DMS 273 (cell line): ENCODE measurements around the gene SLC6A12.
"Not testable (repeated sequence)": the region's sequence is repeated elsewhere in the genome, so short reads cannot be mapped to it uniquely, and the experiment has no call there.

Source experiments
- DNase-seq: peaks from one replicate; lab custom pipeline; 2025; ENCODE audit not compliant: unreplicated experiment; lab: John Stamatoyannopoulos, UW

Gene SLC6A12

DNA sequence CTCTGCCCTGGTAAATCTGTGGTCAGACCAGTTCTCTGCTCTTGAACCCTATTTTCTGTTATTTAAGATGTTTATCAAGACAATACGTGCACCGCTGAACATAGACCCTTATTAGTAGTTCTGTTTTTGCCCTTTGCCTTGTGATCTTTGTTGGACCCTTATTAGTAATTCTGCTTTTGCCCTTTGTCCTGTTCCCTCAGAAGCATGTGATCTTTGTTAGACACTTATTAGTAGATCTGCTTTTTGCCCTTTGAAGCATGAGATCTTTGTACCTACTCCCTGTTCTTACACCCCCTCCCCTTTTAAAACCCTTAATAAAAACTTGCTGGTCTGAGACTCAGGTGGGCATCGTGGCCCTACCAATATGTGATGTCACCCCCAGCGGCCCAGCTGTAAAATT lies 22.0 kb upstream of the SLC6A12 start:
- DNase-seq = not testable (repeated sequence)

DNA sequence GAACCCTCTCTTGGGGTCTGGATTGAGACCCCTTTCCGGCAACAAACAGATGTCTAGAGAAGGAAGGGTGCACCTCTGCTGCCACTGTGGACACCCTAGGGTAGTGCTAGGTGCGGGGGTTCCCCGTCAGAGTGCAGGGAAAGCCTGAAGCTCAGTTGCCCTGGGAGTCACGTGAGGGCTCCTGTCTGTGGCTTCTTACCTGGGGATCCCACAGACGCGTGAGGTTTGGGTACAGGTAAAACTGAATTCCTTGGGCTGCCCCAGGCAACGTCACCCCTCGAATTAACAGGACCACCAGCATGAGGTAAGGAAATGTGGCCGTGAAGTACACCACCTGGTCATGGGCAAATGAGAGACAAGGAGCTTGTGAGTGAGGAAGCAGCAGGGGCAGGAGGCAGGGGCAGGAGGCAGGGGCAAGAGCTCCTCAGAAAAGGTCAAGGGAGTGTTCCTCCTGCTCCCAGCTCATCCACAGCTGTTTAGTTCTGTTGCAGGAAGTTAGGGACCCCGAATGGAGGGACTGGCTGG lies 21.0 kb upstream of the SLC6A12 start:
- DNase-seq = no peak

DNA sequence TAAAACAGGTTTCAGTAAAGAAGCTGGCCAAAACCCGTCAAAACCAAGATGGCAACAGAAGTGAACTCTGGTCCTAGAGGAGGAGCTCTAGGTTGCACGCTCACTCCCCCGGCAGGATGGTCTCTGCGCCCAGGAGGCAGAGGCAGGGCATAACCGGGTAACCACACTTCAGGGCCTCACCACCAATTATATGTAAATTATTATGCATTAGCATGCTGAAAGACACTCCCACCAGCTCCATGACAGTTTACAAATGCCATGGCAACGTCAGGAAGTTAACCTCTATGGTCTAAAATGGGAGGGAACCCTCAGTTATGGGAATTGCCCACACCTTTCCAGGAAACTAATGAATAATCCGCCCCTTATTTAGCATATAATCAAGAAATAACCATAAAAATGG lies 20.1 kb upstream of the SLC6A12 start:
- DNase-seq = no peak

DNA sequence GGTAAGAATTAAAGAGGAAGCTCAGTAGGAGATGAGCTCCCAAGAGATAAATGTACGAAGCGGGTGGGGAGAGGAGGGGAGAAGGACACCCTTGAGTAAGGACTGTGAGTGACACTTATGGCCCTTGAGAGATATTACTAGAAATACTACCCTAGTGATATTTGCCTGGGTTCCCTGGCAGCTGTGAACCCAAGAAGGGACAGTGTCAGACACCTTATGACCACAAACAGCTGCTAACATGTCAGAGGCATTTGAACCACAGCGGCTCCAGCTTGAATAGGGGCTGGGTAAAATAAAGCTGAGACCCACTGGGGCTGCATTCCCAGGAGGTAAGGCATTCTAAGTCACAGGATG lies 19.6 kb upstream of the SLC6A12 start:
- no peak for DNase-seq

DNA sequence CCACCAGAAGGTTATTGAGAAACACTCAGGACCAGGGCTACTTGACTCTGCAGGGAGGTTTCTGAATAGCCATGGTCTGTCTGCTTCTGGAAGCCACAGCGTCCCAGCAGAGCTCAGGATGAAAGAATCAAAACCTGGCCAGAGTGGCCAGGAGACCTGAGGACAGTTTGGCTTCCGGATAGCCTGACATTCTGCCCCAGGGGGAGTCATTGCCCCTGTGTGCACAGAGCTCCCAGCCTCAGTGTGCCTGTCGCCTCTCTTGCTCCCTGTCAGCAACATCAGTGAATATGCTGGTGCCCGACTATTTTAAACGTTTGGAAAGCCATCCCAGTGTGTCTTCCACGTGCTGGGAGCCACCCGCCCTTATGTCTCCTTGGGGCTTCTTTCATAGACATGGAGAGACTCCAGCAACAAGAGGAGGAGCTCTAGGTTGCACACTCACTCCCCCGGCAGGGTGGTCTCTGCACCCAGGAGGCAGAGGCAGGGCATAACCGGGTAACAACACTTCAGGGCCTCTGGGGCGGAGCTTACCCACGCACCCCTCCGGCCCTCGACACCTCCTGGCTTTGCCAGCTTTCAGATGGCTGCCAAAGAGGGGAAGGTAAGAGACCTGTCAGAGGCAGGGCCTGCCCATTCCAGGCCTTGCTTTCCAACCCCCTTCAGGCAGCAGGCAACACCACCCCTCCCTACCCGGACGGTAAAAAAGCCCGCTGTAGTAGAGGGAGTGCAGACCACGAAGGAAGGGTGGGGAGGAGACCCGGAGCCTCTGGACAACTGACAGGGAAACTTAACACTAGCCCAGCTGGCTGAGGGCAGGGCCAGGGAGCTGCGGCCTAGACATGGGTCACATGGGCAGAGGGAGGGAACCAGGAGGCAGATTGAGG lies 19.0 kb upstream of the SLC6A12 start:
- DNase-seq = peak; percentile 78

DNA sequence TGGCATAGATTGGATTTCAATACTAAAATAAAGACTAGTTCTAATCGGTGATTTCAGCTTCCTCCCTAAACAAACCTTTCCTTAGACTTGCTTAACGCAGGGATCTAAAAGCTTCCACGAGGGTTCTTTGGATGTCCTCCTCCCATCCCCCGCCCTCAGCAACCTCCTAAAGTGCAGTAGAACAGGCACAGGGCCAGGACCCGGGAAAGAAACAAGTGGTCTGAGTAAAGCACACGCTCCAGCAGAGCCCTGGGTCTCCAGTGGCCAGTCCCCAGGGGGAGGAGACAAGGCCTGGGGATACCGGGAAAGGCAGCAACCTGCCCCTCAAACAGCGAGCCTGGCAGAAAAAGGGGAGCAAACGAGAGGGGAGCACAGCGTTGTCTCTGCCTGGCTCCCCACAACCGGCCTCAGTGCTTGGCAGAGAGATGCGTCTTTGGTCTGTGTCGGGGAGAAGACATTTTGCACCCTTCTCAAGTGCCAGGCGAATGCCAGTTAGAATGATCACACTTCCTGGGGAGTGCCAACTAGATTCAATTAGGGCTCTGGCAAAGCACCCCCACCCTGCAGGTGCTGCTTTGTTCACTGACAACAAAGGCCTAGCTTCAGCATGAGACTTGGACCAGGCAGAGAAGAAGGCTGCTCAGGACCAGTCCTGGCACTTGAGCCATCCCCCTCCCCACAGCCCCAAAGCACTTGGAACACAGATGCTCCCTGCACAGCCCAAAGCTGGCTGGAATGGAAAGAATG lies 17.1 kb upstream of the SLC6A12 start:
- DNase-seq = no peak

DNA sequence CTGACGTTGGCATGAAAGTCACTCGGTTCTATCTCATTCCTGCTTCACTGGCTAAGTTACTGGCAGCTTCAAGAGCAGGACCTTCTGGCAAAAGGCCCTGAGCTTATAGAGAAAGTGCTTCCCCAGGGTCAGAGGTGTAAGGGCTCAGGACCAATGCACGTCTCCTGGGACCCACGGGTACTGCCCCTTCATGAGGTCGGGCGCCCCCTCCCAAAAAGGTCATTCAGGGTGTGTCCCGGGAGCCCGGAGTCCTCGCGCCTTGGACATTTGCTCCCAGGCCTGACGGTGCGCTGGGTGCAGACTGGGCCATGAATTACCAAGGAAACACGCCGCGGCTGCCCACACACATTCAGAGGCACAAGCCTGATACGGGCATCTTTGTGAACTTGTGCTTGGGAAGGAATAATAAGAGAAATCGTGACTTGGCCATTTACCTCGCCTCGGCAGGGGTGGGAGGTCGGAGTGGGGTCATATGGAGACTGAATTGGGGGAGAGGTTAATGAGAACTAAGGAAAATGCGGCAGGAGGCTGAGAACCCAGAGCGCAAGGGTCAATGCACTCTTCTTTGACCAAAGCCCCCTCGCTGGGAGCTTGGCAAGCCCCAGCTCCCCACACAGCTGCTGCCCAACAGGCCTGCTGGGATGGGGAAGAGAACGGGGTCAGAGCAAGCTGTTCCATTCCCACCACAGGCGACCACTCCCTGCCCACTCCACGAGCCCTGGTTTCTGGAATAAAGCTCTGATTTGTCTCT lies 15.7 kb upstream of the SLC6A12 start:
- DNase-seq = no peak

DNA sequence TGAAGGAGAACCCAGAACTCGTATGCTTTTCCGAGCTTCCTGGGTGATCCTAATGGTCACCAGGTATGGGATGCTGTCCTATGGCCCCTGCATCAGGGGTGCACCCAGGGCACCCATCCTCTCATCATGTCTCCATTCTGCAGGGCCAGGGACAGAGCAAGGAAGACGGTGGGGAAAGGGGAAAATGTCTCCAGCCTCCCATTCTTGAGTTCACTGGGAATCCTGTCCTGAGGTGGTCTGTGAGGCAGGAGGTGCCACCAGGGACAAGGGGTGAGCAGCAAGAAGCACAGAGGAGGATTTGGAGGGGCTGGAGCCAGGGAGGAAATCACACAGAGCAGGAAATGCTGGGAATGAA lies 14.9 kb upstream of the SLC6A12 start:
- no peak for DNase-seq

DNA sequence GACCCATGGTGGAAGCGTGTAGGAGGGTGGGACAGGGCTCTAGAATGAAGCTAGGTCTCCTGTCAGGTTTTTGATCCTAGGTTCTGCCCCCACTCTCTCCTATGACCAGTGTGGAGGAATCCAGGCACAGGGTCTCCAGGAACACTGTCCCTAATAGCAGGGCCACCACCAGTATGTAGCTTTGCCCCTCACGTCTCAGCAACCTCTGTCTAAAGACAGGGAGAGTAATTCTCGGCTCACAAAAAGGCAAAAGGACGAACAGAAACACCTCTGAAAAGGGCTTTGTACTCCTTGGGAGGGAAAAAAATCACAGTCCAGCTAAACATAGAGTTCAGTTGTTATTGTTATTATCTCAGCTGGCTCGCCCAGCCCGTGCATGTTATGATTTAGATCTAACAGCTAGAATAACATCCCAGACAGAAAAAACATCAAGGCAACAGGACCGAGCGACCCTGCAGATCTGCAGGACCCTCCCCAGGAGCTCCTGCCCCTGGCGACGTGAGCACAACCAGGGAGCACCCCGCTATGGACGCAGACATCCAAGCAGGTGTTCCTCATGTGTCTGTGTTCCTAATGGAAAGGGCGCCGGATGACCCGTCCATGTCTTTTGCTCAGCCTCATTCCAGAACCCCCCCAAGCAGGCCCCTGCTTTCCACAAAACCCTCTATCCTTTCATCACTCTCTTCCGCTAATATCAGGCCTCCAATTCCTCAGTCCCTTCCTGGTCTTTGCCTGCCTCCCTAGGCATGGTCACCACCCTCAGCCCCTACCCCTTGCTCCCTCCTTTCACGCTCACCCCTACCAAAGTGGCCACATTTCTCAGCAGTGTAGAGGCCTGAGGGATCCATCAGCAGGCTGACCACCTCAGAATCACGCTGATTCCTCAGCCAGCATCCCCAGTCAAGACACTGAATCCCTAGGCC lies 14.2 kb upstream of the SLC6A12 start:
- no peak for DNase-seq

DNA sequence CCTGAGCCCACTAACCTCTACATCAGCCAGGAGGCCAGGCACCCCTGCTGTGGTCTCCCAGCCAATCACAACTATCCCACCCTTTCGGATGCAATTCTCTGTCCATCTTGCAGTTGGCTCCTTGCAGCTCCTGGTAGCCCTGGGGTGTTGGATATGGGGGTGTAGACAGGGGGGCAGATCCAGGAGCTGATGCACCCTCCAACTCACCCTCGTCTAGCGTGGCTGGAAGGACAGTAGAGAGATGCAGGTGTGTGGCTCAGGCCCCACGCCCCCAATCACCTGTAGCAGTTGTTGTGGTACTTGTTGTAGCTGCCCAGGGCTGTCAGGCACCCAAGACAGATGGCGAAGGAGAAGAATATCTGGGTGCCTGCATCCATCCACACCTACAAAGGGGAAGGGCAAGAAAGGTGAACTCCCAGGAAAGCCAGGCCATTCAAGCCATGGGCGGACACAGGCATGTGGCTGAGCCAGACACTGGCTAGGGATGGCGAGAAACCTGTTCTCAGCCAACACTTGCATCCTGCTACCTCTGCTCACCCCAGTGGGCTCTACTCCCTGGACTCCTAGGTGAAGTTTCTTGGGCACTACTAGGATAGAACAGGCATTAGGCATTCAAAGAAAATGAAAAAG lies 13.4 kb upstream of the SLC6A12 start:
- DNase-seq = no peak

DNA sequence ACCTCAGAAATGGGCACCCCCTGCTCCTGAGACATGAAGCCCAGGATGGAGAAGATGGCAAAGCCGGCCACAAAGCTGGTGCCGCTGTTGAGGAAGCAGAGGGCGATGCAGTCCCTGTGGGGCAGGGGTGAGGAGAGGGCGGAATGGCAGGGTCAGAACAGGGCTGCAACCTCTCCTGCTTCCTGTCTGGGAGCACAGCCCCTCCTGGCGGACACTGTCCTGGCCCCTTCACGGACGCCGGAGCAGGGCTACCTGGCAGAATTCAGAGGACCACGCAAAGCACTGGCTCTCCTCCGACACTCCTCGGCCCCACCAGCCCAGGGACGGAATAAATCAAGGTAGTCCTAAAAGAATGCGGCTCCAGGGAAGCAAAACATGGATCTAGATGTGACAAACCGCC lies 12.4 kb upstream of the SLC6A12 start:
- no peak for DNase-seq

DNA sequence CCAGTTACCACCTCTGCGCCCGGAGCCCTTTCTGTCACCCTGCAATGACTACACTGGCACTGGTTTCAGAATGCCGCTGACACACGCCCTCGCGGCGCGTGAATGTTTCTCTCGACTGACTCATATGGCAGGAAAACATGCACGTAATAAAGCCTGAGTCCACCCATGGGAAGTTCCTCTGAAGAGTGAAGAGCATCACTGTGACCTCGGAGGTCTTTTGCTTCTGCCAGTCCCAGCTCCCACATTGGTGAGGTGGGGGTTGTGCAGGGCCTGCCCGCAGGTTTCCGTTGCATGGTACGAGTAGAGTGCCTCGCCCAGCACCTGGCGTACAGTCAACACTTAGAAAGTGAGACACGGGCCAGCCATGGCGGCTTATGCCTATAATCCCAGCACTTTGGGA lies 11.1 kb upstream of the SLC6A12 start:
- DNase-seq = no peak

DNA sequence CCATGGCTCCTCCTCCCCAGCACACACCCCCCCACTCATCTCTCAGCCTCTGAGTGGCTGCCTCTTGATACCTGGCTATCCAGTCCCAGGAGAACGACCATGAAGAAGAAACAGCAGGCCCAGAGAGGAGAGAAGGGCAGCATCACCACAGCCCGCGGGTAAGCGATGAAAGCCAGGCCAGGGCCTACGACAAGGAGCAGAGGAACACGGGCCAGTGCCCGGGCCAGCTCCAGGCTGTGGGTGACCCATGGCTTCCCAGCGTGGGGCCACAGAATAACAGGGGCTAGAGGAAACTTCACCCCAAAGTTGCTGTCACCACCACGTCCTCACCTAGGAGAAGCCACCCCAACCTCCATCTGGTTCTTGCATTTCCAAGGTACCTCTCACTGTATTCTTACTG lies 10.4 kb upstream of the SLC6A12 start:
- no peak for DNase-seq

DNA sequence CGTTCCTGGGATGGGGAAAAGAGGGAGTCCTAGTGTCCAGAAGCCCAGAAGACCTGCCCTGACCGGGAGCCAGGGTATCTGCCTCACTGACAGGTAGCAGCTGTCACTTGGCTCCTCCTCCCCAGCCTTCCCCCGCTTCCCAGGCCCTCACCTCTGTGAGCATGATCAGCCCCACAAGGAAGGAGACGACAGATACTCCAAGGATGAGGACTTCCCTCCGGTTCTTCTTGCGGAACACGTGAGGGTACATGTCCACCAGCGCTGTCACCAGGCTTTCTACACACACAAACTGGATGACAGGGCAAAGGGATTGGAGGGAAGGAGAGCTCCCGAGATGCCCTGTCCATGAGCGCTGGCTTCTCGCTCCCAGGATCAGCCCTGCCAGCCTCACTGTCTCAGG lies 9.9 kb upstream of the SLC6A12 start:
- DNase-seq = no peak

DNA sequence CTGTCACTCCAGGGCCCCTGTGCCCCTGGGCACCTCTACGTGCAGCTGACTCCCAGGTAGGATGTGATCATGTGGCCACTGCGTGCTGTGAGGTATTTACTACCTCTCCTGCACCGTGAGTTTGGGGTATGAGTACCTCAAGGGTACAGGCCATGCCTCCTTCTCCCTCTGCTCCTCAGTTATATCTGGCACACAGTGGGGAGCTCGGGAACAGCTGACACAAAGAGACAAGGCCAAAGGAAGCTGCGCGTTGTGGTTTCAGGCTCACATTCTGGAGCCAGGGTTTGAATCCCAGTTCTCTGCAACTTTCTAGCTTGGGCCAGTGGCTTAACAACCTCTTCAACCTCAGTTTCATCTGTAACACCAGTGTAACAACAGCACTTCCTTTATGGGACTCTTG lies 7.8 kb upstream of the SLC6A12 start:
- no peak for DNase-seq

DNA sequence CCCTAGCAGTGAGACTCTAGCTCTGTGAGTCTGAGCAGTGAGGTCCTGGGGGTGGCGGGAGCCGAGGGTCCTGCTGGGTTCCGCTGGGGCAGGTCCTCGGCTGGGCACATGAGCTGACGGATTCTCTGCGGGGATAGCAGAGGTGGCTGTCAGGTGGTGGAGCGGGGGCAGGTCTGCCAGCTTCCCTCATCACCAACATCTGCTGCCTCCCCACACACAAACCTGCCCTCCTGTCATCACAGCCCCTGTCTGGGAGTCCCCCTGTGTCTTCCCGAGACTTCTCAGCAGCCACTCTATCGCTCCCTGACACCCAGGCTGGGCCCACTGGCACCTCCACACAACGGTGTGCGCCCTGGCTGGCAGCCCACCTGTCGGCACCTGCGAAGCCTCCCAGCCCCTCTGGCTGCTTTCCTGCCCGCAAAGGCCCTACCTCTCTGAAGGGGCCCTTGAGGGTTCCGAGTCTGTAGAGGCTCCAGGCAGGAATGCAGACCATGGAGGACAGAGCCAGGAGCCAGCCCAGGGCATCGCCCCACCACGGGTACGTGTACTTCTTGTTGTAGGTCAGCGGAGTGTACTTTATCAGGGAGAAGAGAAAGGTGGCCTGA lies 7.1 kb upstream of the SLC6A12 start:
- peak; percentile 43 for DNase-seq

DNA sequence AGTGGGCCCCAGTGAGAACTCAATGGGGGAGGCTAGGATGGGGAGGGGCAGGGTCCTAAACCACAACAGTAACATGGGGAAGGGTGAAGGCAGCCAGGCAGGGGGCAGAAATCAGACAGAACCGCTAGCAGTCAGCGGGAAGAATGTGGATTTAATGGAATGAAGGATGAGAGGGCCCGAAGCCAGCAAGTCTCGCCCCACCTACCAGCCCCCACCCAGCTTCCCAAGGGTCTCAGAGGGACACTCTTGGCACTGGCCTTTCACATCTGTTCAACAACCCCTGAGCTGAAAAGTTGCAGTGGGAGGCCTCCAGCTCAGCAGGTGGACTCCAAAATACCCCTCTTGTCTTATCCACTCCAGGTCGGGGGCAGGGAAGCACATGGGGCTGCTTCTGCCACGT lies 6.5 kb upstream of the SLC6A12 start:
- DNase-seq = peak; percentile 43

DNA sequence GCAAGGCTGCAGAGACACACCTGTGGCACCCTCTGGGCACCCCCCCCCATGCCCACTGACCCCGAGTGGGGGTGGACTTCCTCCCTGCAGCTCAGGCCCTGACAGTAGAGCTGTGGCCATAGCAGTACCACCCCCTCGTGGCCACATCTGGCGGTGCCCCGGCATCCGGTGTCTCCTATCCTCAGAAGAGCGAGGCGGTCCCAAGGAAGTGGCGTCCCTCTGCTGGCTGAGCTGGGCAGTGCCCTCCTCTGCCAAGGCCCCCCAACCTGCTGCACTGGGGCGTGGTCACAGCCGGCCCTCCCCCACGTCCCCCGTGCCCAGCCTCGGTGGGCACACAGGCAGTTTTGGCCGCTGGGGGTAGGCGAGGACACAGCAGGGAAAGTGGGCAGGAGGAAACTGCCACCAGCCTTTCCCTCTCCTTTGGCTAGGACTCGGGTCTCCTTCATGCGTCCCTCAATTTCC lies 6.0 kb upstream of the SLC6A12 start:
- DNase-seq = peak; percentile 86

DNA sequence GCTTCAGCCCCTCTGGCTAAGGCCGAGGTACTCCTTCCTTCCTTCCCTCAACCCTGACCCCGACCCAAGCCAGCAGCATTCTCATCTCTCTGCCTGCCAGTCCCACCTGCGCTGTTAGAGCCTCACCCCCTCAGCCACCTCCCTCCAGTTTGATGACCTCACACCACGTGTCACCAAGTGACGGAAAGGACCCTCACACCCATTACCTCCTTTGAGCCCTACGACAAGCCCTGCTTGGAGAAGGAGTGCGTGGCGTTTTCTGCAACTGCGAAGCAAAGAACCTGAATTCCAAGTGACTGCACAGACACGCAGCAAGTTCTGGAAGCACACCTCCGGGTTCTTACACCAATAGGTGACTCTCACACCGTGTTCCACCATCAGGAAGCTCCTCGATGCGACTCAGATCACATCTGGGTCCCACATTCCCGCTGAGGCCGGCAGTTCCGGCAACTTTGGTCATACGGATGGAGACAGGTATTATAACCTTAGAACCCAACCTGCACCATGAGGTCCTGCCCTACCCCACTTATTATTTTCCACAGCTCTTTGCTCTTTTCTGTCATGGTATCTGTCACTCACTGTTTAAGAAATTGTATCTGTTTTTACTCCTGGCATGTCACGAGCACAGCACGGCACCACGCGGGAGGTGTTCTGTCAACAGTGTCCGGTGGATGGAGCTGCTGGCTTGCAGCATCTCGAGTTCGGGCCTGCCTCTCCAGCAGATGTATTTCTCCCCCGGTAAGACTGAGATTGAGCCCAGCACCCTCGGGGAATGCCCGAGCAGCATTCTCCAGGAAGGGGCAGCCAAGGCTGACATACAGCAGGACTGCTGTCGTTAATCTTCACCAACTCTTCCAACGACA lies 5.0 kb upstream of the SLC6A12 start:
- no peak for DNase-seq
